ENCODE results near the gene CEP112.
"Not testable (repeated sequence)": the region's sequence is repeated elsewhere in the genome, so short reads cannot be mapped to it uniquely, and the experiment has no call there.

The CEP112 gene

DNA sequence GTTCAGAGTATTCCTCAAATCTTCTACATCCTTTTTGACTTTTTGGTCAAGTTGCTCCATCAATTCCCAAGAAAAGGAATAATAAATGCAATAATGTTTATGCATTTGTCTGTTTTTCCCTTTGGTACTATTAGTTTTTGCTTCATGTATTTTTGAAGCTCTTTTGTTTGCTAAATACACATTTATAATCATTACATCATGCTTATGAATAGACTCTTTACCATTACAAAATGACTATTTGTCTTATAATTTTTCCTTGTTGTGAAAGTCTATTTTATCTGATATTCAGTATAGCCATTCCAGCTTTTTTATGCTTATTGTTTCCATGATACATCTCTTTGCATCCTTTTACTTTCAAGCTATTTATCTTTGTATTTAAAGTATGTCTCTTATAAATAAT is 41.2 kb downstream of the CEP112 start:
- no peak for DNase-seq

DNA sequence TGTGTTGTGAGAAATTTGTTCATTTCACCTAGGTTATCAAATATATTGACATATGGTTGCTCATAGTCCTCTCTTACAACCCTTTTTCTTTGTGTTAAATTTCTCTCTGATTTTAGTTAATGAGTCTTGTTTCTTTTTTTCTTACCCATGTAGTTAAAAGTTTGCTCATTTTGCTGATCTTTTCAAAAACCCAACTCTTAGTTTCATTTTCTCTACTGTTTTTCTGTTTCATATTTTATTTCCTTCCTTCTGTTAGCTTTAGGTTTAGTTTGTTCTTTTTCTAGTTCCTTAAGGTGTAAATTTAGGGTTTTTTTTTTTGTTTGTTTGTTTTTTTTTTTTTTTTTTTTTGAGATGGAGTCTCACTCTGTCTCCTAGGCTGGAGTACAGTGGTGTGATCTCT is 42.4 kb downstream of the CEP112 start:
- DNase-seq = no peak

DNA sequence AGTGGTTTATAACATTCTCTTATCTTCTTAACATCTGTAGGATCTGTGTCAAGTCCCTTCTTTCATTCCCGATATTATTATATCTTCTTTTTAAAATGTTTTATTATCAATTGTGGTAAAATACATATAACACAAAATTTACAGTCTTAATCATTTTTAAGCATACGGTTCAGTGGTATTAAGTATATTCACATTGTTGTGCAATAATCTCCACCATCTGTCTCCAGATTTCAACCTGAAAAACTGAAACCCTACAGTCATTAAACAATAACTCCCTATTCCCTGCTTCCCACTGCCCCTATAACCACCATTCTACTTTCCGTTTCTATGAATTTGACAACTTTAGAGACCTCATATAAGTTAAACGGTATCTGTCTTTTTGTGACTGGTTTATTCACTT is 45.5 kb downstream of the CEP112 start:
- no peak for DNase-seq

DNA sequence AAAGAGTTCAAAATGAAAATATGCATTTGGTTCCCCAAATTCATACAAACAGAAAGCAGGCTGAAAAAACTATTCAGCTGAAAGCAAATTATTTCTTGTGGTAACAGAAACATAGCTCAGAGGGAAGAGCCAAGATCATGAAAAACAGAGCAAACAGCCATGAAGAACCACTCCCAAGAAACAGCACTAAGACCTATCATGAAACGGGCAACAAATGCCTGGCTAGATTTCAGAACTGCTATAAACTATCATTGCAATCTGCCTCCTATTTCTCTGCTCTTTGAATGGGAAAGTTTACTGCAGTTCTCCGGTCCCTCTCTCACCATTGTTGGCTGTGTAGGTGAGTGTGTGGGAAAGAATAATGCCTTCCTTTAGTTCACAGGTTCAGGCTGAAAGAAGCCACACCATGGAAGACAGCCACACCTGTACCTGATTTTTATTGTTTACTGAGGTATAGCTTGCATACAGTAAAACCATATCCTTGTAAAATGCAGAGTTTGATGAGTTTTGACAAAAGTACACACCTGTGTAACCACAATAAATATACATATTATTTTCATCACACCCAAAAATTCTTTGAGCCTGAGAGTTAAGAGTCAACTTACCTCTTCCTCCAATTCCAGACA is 48.2 kb downstream of the CEP112 start:
- no peak for DNase-seq

DNA sequence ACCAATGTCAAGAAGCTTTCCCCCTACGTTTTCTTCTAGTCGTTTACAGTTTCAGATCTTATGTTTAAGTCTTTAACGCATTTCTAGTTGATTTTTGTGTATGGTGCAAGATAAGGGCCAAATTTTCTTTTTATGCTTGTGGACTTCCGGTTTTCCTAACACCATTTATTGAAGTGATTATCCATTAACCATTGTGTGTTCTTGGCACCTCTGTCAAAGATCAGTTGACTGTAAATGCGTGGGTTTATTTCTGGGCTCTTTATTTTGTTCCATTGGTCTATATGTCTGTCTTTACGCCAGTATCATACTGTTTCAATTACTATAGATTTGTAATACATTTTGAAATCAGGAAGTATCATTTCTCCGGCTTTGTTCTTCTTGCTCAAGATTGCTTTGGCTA is 49.5 kb downstream of the CEP112 start:
- DNase-seq = no peak

DNA sequence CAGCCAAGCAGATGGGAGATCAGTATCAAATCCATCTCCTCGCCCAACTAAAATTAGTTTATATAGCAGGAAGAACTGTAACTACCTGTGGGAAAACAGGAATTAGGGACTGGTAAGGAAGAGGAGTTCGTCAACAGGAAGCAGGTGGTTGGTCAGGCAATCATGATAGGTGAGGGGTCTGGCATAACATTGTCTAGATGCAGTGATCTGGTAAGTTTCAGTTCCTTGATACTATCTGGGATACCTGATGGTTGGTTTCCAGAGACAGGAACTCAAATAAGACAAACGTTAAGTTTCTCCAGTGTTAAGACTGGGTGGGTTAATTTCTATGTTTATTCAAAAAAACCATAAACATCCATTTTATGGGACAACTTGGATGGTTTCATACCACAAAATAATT is 53.8 kb downstream of the CEP112 start:
- DNase-seq = no peak

DNA sequence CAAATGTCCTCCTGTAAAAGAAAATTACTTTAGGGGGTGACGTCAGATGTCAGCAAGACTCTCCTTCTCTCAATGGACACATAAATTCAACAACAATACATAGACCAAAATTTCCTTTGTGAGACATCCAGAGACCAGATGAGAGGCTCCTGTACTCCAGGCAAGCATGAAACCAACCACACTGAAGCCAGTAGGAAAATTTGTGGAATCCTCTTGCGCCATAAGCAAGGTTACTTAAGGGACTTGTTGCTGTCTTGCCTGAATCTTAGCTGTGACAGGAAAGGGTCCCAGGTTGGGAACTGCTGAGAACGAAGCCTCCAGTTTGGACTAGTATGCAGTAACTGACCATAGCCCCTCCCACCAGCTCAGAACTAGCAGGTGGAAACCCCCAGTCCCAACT is 56.0 kb downstream of the CEP112 start:
- no peak for DNase-seq

DNA sequence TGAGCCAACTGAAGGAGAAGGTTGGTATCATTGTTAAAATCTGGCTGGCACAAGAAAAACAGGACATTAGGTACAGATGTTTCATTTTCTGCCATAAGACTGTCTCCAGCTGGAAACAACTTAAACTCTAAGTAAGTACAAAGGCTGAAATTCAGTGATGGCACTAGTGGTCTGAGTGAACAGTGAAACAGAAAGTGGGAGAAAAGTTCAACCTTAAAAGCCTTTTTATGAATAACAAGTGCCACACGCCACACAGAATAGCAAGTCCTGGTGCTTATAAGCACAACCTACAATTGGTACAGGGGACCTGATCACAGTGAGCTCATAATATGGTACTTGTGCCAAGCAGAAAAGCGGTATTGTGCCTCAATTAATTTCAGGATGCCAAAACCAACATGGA is 56.7 kb downstream of the CEP112 start:
- no peak for DNase-seq

DNA sequence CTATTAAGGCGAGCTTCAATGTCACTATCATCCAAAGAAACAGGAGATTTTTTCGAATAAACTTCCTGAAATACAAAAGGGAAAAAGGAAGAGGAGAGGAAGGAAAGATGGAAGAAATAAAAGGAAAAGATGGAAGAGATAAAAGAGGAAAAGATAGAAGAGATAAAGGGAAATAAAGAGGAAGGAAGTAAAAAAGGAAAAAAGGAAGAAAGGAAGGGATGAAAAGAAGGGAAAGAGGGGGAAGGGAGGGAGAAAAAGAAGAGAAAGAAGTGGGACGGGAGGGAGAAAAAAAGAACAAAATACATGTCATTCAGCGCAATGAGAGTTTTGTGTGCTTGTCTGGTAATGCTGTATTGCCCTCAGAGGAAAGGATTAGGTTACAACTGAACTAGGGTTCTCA is 62.2 kb downstream of the CEP112 start:
- no peak for DNase-seq

DNA sequence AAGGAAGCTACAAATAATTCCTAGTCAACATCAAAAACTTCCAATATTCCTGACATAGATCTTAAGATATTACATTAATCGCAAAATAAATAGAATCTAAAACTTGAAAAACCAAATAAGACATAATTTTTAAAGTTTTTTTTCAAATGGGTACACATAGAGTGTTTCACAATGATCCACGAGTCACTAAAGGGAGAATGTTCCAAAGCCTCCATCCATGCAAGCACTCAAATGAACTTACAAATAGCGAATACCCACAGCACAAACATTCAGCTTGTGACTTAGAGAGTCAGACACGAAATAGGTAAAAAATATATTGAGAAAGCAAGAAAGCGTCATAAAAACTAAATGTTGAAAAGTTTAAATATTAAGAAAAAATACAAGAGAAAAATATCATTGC is 65.7 kb downstream of the CEP112 start:
- no peak for DNase-seq

DNA sequence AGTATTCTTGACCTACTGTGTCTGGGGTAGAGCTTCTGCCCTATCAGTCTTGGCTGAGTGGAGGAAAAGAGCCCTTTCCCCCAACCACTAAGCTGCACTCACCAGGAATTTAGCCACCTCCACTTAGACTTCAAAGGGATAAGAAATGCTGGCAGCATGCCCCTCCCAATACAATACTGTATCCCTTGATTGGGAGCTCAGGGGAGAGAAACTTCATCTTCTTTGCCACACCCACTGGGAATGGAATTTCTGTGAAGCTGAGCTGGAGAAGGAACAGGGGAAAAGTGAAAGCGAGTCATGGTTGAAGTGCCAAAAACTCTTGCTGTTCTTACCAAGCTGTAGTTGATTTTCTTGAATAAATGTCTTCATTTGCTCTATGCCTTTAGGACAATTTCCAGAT is 68.8 kb downstream of the CEP112 start:
- peak; percentile 36 for DNase-seq

DNA sequence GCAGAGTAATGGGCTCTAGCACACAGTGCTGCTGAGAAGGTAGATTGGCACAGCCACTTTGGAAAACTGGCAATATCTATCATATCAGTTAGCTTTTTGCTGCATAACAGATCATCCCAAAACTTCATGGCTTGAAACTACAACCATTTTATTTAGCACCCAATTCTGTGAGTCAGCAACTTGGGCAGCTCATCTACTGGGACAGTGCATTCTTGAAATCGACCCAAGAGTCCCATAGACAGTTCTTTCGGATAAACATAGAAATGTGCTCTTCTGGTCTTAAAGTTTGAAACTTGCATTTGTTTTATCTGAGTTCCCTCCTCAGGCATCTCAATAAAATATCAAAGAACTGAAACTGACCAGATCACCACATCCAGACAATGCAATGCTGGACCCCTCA is 76.7 kb downstream of the CEP112 start:
- peak; percentile 66 for DNase-seq

DNA sequence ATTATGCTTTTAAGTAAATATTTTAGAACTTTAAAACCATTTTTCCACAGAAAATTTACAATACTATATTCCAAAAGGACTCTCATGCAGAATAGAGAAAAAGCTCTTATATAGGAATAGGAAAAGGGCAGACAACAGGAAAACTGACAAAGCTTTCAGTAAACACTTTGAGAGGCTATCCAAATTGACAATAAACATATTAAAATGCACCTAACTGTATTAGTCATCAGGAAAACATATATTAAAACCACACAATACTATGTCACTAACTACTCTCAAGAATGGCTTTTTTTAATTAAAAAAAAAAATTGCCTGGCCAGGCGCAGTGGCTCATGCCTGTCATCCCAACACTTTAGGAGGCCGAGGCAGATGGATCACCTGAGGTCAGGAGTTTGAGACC is 77.3 kb downstream of the CEP112 start:
- no peak for DNase-seq

DNA sequence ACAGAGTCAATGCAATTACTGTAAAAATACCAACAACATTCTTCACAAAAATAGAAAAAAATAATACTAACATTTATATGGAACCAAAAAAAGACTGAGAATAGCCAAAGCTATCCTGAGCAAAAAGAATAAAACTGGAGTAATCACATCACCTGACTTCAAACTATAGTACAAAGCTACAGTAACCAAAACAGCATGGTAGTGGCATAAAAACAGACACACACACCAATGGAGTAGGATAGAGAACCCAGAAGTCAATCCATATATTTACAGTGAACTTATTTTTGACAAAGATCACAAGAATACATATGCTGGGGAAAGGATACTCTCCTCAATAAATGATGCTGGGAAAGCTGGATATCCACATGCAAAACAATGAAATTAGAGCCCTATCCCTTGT is 84.2 kb downstream of the CEP112 start:
- DNase-seq = no peak

DNA sequence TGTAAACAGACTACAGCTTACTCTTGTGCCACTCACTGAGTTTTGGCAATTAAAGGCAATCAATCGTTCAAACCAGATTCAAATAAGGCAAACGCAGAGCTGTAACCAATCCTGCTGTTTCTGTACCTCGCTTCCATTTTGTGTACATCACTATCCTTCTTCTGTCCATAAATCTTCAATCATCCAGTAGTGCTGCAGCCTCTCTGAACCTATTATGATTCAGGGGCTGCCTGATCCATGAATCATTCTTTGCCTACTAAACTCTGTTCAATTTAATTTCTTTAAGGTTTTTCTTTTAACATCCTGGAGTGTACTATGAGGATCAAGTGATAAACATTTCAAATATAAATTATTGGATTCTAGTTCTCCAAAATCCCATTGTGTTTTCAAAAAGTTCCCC is 93.9 kb downstream of the CEP112 start:
- DNase-seq = peak; percentile 30

DNA sequence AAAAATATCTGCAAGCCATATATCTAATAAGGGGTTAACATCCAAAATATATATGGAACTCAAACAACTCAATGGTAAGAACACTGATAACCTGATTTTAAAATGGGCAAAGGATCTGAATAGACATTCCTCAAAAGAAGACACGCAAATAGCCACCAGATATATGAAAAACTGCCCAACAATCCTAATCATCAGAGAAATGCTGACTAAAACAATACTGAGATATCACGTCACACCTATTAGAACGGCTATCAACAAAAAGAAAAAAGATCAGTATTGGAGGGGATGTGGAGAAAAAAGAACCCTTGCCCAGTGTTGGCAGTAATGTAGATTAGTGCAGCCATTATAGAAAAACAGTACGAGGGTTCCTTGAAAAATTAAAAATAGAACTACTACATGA is 97.2 kb downstream of the CEP112 start:
- no peak for DNase-seq

DNA sequence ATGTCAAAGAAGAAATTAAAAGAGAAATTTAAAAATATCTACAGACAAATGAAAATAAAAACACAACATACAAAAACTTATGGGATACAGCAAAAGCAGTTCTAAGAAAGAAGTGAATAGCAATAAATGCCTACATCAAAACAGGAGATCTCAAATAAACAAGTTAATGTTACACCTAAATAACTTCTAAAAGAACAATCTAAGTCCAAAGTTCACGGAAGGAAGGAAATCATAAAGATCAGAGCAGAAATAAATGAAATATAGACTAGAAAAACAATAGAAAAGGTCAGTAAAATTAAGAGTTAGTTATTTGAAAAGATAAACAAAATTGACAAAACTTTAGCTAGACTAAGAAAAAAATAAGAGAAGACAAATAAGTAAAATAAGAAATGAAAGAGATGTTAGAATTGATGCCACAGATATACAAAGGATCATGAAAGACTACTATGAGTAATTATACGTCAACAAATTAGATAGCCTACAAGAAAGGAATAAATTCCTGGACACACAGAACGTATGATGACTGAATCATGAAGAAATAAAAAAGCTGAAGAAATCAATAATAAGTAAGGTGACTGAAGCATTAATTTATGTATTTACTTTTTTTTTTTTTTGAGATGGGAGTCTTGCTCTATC is 100.4 kb downstream of the CEP112 start:
- no peak for DNase-seq

DNA sequence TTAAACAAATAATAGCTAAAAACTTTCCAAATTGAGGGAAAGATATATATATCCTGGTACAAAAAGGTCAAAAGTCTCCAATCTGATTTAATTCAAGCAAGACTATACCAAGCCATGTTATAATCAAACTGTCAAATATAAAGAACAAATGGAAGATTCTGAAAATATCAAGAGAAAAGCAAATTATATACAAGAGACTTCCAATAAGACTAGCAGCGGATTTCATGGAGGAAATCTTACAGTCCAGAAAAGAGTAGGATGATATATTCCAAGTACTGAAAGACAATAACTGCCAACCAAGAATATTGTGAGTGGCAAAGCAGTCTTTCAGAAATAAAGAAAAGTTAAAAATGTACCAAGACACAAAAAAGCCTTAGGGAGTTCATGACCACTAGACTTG is 102.2 kb downstream of the CEP112 start:
- no peak for DNase-seq

DNA sequence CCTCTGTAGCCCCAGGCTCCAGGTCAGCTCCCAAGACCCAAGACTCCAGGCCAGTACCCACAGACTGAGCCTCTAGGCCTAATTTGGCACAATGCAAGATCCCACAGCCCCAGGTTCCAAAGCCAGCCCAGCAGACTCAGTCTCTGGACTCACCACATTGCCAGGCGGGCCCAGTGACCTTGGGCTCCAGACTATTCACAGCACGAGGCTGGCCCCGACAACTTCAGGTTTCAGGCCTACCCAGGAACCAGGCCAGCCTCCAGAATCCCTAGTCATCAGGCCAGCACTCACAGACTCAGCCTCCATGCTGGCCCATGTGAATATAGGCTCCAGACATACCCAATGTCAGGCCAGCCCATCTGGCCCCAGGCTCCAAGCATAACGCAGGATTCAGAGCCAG is 103.8 kb downstream of the CEP112 start:
- DNase-seq = no peak

DNA sequence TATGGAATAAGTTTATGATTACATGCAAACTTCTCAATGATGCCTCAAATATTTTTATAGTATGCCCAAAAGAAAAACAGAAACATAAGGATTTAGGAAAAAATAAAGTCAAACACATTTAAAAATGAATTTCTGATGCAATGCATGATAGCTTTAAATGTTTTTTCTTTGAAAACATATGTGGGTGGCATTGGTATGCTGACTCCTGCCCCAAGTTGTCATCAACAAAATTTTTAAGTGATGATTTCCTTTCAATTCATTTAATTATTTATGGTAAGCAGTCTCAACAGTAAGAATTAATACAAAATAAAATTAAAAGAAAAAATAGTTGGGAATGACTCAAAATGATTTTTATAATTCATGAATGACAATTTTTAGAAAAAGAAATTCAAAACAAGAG is 104.9 kb downstream of the CEP112 start:
- DNase-seq = peak; percentile 69

DNA sequence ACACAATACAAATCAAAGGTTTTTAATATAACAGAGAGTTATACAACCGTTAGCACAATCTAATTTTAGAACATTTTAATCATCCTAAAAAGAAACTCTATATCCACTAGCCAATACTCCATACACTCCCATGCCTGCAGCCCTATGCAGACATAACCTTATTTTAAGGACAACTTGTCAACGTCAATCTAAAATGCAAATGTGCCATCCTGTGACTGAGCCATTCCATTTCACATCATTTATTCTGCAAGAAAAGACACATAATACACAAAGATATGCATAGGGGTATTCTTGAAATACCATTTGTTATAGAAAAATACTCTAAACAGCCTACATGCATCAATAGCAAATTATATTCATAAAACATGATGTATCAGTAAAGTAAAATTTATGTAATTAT is 106.7 kb downstream of the CEP112 start:
- no peak for DNase-seq

DNA sequence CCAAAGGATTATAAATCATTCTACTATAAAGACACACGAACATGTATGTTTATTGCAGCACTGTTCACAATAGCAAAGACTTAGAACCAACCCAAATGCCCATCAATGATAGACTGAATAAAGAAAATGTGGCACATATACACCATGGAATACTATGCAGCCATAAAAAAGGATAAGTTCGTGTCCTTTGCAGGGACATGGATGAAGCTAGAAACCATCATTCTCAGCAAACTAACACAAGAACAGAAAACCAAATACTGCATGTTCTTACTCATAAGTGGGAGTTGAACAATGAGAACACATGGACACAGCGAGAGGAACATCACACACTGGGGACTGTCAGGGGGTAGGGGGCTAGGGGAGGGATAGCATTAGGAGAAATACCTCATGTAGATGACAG is 111.3 kb downstream of the CEP112 start:
- not testable (repeated sequence) for DNase-seq

DNA sequence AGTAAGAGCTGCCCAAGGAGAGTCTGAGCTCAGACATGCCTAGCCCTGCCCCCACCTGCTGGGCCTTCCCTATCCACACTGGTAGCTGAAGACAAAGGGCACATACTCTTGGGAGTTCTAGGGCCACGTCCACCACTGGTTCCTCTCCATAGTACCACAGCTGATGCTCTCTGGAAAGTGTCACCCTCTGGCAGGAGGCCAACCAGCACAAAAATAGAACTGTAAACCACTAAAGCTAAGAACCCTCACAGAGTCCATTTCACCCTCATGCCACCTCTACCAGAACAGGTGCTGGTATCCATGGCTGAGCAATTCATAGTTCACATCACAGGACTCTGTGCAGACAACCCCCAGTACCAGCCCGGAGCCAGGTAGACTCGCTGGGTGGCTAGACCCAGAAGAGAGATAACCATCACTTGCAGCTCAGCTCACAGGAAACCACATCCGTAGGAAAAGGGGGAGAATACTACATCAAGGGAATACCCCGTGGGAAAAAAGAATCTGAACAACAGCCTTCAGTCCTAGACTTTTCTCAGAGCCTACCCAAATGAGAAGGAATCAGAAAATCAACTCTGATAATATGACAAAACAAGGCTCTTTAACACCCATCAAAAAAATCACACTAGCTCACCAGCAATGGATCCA is 115.3 kb downstream of the CEP112 start:
- no peak for DNase-seq

DNA sequence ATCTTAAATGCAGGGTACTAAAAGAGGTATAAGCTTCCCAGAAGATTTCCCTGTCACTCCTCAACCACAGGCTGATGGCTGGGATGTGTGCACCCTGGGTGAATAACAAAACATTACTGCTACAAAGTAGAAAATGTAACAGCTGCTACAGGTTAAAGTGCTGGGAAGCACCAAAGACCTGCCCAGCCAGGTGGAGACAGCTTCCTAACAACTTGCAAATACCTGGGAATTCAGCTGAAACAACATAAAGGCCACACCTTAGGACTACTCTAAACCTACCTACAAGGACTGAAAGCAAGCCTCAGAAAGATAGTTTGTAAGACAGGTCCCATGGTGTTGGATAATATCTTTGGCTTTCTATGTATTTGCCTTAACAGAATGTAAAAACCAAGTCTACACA is 118.5 kb downstream of the CEP112 start:
- DNase-seq = no peak

DNA sequence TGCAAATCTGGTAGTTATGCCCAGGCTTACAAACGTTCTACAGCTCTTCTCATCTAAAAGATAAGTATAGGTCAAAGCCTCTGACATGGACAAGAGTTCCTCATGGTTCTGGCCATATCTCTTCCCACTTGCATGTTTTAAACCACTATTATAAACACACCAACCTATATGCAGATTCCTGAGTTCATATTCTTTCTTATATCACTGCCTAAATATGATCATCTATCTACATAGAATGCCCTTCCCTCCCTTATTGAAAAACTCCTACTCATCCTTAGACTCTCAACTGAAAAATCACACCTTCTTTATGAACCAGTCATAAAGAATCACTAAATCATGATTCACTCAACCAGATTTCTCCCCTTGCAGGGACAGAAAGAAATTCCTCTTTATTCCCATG is 128.2 kb downstream of the CEP112 start:
- no peak for DNase-seq

Data from fibroblast of skin of scalp (primary cell).